Nephron (organoid): Measurements from ENCODE around the gene FTO.

Experiments
- H3K27ac Mint-ChIP-seq, 3 experiments: 2 replicates each; pipeline ENCODE4 v1.8.0; 2020; ENCODE audit warnings: mixed read lengths in 3 of 3, mild to moderate bottlenecking in 2 of 3, moderate library complexity in 1 of 3
- H3K27me3 Mint-ChIP-seq: 2 replicates; pipeline ENCODE4 v1.8.0; 2021; ENCODE audit warnings: low read depth, mild to moderate bottlenecking, moderate library complexity, mixed read lengths
- H3K36me3 Mint-ChIP-seq: 2 replicates; pipeline ENCODE4 v1.8.0; 2020; ENCODE audit warnings: low read depth, mixed read lengths
- H3K4me1 Mint-ChIP-seq: 2 replicates; pipeline ENCODE4 v1.8.0; 2020; ENCODE audit warnings: mixed read lengths
- H3K4me3 Mint-ChIP-seq, 3 experiments: 2 replicates each; pipeline ENCODE4 v1.8.0; 2020; ENCODE audit warnings: mild to moderate bottlenecking in 3 of 3, mixed read lengths in 3 of 3, moderate library complexity in 2 of 3
- H3K9me3 Mint-ChIP-seq: 2 replicates; pipeline ENCODE4 v1.8.0; 2020; ENCODE audit warnings: mixed read lengths
- CTCF ChIP-seq, 3 experiments: fragments of 200-600 bp; sonication (generic); IDR thresholded peaks; one replicate each; pipeline ENCODE4 v1.5.0; 2021; ENCODE audit warnings: antibody characterized with exemption in 3 of 3; ENCODE audit not compliant: unreplicated experiment in 3 of 3

Gene FTO

DNA sequence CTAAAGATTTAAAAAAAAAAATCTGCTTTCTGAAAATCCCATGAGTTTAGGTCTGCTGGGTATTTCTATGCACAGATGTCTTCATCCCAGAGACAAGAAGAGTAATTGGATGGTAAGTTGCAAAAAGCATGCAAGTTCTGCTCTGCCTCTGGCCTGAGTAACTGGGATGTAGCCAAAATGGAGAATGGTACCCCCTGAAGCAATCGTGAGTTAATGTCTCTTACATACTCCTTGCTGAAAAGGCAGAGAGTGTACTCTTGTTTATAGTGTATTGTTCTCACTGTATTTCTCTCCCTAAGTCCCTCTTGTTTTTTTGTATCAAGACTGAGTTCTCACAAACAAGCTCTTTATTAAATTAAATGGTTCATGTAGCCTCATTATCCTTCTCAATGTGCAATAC is 323.6 kb downstream of the FTO start:
- no peak for TF ChIP-seq CTCF (IDR thresholded peaks at IDR 0.05; ENCODE audit: unreplicated experiment in 3 of 3)
- Mint-ChIP-seq H3K9me3 (peaks cover 13% of the 10 kb centered on the region), H3K4me1 (peaks cover 7% of the 10 kb centered on the region), H3K4me3 (no peak overlapping the region), H3K27me3 (peaks cover under 1% of the 10 kb centered on the region), H3K36me3 (peaks cover 20% of the 10 kb centered on the region), H3K27ac (no peak overlapping the region)

- Mint-ChIP-seq H3K27me3 (peaks cover 3% of the 10 kb centered on the region), H3K4me1 (peaks cover 7% of the 10 kb centered on the region), H3K27ac (no peak overlapping the region), H3K4me3 (no peak overlapping the region), H3K36me3 (peaks cover 24% of the 10 kb centered on the region), H3K9me3 (peaks cover 16% of the 10 kb centered on the region)
- TF ChIP-seq CTCF (IDR thresholded peaks at IDR 0.05; ENCODE audit: unreplicated experiment in 3 of 3): no peak
These were observed 324.0 kb downstream of the FTO start for GRCh38 chr16:54027995-54028394.

- TF ChIP-seq CTCF (IDR thresholded peaks at IDR 0.05; ENCODE audit: unreplicated experiment in 3 of 3): no peak
- peaks cover 21% of the 10 kb centered on the region for H3K36me3 Mint-ChIP-seq
- H3K4me3 Mint-ChIP-seq: no peak overlapping the region
- H3K9me3 Mint-ChIP-seq: peaks cover 12% of the 10 kb centered on the region
- no peak overlapping the region for H3K27ac Mint-ChIP-seq
- peaks cover 7% of the 10 kb centered on the region for H3K4me1 Mint-ChIP-seq
- H3K27me3 Mint-ChIP-seq: peaks cover 3% of the 10 kb centered on the region
These were observed 326.5 kb downstream of the FTO start for GRCh38 chr16:54030451-54030850.

- Mint-ChIP-seq H3K9me3 (peaks cover 12% of the 10 kb centered on the region), H3K4me1 (peaks cover 6% of the 10 kb centered on the region), H3K27ac (no peak overlapping the region), H3K36me3 (peaks cover 21% of the 10 kb centered on the region), H3K4me3 (no peak overlapping the region), H3K27me3 (peaks cover 3% of the 10 kb centered on the region)
- no peak for TF ChIP-seq CTCF (IDR thresholded peaks at IDR 0.05; ENCODE audit: unreplicated experiment in 3 of 3)
These were observed 327.3 kb downstream of the FTO start for GRCh38 chr16:54031107-54031760.

DNA sequence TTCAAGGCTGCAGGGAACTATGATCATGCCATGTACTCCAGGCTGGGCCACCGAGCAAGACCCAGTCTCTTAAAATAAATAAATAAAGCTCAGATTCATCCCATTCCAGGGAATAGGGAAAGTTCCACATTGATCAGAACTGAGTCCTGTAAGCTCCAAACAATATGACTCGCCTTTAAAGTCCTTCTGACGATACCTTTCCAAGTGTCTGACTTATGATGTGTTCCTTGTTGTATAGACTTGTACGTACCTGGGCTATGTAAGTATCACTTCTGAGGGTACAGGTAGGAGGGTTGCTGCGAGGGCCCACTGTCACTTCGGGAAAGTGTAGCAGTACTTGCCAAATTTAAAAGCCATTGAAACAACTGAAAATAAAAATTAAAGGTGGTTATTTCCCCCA is 329.8 kb downstream of the FTO start:
- Mint-ChIP-seq H3K4me3 (no peak overlapping the region), H3K9me3 (peaks cover 12% of the 10 kb centered on the region), H3K27me3 (peaks cover 3% of the 10 kb centered on the region), H3K36me3 (peaks cover 19% of the 10 kb centered on the region), H3K4me1 (no peaks in the 10 kb centered on the region), H3K27ac (no peak overlapping the region)
- no peak for TF ChIP-seq CTCF (IDR thresholded peaks at IDR 0.05; ENCODE audit: unreplicated experiment in 3 of 3)

DNA sequence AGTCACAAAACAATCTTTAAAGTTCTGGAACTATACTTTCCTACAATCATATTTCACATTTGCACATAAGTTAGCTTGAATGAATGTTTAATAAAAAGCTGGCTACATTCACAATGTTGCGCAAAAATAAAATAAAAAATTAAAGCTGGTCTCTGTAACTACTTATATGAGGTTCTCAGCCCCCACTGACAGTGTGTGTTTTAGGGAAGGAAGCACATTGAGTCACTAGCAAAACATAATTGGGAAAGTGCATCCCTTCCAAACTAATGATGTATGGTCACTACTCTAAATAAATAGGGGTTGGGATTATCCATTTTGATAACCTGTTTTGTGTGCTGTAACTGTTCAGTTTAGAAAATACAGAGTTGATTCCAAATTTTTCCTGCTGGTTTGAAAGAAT is 330.7 kb downstream of the FTO start:
- Mint-ChIP-seq H3K4me3 (no peak overlapping the region), H3K36me3 (peaks cover 25% of the 10 kb centered on the region), H3K9me3 (peaks cover 16% of the 10 kb centered on the region), H3K27ac (no peak overlapping the region), H3K4me1 (no peaks in the 10 kb centered on the region), H3K27me3 (peaks cover 3% of the 10 kb centered on the region)
- no peak for TF ChIP-seq CTCF (IDR thresholded peaks at IDR 0.05; ENCODE audit: unreplicated experiment in 3 of 3)
